ENCODE measurements around the gene KCNK1.

KCNK1 gene

DNA sequence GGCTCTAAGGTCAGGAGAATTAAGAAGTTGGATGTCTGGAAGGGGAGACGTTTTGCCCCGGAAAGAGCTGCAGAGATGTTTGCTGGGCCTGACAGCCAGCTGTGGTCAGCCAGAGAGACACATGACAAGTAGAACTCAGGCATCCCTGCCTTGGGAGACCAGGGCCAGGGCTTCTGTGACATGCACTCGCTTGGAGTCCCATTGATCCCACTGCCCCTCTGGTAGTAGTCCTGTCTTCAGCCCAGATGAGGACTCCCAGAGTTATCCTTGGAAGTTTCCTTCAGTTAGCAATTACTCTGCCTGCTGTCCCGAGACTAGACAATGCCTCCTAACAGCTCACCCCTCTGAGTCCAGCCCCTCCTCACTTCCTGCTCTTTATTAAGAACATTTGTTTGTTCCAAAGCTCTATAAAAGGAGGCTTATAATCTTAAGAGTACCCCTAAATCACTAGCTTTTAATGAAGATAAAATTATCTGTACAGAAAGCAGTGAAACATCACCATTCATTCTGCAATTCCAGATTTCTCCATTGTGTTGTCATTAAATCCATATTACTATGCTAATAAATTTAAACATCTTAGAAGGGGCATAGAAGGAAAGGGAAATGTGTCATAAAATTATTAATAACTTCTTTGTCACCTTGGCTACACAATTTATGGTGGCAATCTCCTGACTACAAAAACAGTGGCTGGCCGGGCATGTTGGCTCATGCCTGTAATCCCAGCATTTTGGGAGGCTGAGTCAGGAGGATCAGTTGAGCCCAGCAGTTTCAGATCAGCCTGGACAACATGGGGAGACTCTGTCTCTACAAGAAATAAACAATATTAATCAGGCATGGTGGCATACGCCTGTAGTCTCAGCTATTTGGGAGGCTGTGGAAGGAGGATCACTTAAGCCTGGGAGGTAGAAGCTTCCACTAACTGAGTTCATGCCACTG is 94.2 kb downstream of the KCNK1 start:
- no peak for DNase-seq

DNA sequence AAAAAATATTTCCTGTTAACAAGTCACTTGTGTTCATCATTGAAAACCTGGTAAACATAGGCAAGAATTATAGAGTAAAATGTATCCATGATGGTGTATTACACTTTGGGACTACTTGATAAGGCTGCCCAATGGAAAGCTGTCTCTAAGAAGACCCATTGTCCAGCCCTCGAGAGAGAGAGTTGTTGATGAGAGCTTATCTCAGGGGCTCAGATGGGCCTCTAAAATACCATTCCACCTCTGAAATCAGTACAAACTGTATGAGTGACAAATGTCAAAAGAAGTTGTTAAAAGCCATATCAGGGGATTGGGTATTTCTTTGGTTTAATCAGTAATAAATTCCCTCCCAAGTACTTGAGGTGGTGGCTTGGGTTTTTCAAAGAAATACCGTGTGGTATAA is 96.1 kb downstream of the KCNK1 start:
- no peak for DNase-seq

GRCh38 chr1:233710507-233710906 is 96.6 kb downstream of the KCNK1 start:
- DNase-seq = no peak

DNA sequence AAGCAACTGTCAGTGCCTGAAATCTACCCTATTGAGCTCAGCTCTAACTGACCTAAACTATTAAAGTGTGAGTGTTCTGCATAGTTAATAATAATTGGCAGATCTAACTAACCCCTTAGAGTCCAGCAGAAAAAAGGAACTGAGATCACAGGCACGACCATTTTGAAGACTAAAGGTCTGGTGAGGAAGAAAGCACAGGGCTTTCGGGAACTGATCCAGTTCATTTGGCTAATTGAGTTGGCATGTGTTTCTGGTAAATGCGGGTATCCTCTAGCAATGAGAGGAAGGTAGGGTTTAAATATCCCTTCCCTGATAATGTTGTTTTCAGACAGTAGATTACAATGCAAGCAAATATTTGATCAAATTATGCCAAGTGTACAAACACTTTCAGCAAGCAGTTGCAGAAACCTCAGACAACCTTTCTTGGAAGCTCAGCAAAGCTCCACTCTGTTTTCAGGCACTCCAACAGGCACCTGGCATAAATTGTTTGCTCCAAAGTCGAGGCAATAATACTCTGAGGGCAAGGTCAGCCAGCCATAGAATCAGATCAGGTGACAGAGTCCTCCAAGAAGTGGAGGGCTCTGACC is 100.8 kb downstream of the KCNK1 start:
- no peak for DNase-seq

DNA sequence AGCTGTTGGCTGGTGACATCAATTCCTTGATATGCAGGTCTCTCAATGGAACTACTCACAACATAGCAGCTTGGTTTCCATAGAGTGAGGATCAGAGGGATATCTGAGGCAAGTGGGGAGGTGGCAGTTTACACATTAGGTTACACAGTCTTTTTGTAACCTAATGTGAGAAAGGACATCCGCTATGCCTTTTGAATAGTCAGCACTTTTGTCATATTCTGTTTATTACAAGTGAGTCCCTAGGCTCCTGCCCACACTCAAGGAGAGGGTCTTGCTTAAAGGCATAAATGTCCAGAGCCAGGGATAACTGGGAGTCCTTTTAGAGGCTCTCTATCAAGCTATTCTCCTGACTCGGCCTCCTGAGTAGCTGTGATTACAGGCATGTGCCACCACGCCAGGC is 104.2 kb downstream of the KCNK1 start:
- no peak for DNase-seq

DNA sequence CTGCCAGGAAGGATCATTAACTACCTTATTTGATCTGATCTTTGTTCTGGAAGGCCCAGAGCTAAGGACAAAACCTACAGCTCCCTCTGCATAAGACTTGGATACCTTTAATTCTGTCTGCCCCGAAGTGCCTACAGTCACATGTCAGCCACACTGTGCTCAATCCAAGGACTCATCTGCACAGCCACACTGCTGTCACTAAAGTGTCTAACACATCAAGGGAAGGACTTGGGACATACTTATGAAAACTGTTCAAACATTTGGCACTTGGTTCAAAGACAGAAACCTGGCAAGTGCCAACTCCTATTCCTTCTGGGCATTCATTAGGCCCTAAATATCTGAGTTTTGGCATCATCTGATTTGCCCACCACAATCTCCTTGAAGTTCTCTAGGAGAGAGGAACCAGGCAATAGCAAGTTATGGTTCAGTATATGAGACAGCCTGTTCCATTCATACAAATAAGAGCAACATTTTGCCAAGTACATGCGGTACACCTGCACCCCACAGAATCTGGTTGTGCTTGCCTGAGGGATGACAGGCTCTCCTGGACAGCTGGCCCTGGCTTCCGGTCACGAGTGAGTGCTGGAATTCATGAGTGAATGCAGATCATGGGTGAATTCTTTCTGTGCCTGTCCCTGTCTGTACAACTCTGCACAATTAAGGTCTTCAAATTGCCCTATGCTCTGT is 105.9 kb downstream of the KCNK1 start:
- no peak for DNase-seq

DNA sequence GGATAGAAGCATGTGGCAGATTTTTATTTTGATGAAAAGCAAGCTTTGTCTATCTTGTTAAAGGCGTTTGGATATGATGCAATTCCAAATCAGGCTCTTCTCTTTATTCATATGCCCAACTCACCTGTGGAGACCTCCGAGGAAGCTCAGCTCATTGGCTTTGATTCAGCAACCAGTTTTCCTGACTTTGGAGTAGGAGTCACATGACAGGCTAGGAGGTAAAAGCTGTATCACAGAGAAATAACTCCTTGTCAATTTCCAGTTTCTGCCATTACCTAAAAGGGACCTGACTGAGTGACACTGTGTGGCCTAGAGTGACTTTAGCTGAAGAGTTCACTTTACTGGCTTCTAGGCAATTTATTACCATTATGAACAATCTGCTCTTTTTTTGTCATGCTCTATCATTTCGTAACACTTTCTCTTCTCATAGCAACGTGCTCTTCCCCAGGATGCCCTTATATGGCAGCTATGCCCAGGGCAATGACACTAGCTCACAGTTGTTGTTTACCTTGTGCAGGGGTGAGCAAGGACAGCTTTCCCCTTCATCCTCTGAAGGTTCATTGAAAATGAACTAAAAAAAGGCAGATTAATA is 107.2 kb downstream of the KCNK1 start:
- DNase-seq = no peak

Data from SW 1271 (cell line).